H1 (cell line): ENCODE measurements around the gene RUFY4.

ENCODE experiments used
- POLR2A ChIP-seq, 2 experiments: IDR thresholded peaks; 1 replicate in 1 of 2; 2 replicates in 1 of 2; pipeline ENCODE4 v1.6.1; 2011; ENCODE audit warnings: low read depth in 2 of 2, low read length in 2 of 2, mild to moderate bottlenecking in 2 of 2; ENCODE audit errors: control extremely low read depth in 1 of 2
- TF ChIP-seq, protein P1 (sequence below): IDR thresholded peaks from 2 replicates; pipeline ENCODE4 v1.6.1; 2011; ENCODE audit warnings: low read length, improper control_type of control experiment
- TF ChIP-seq, protein P2 (sequence below), 3 experiments: IDR thresholded peaks; 1 replicate in 2 of 3; 2 replicates in 1 of 3; pipeline versions ENCODE4 v1.5.1 to v1.6.1; 2011; ENCODE audit warnings: low read length in 3 of 3, mild to moderate bottlenecking in 3 of 3, inconsistent platforms in 2 of 3, low read depth in 1 of 3, moderate library complexity in 1 of 3; ENCODE audit not compliant: insufficient read depth in 1 of 3; ENCODE audit errors: control extremely low read depth in 1 of 3

DNA sequence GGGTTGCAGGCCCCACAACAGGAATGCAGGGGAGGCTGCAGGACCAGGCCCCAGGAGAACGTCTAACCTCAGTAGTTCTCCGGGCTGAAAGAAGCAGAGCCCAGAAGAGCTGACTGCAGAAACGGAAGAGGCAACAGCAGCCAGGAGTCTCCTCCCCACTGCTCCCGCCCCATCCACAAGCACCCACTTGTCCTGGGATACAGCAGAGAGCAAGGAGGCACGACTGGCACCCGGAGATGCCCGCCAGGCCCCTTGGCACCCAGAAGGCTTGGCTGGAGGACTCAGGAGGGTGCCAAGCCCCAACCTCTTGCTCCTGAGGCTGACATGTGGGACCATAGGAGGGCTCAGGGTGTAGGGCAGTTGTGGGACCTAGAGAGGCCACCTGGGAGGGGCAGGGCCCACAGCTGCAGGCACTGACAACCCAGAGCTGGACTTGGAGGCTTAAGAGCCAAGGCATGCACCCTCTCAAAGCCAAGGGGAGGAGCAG lies 37.2 kb upstream of the RUFY4 start:
- no peak for TF ChIP-seq POLR2A (IDR thresholded peaks at IDR 0.05; ENCODE audit: control extremely low read depth in 1 of 2, low read depth in 2 of 2, low read length in 2 of 2)
- TF ChIP-seq, protein P1, sequence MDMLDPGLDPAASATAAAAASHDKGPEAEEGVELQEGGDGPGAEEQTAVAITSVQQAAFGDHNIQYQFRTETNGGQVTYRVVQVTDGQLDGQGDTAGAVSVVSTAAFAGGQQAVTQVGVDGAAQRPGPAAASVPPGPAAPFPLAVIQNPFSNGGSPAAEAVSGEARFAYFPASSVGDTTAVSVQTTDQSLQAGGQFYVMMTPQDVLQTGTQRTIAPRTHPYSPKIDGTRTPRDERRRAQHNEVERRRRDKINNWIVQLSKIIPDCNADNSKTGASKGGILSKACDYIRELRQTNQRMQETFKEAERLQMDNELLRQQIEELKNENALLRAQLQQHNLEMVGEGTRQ = no peak
- TF ChIP-seq, protein P2, sequence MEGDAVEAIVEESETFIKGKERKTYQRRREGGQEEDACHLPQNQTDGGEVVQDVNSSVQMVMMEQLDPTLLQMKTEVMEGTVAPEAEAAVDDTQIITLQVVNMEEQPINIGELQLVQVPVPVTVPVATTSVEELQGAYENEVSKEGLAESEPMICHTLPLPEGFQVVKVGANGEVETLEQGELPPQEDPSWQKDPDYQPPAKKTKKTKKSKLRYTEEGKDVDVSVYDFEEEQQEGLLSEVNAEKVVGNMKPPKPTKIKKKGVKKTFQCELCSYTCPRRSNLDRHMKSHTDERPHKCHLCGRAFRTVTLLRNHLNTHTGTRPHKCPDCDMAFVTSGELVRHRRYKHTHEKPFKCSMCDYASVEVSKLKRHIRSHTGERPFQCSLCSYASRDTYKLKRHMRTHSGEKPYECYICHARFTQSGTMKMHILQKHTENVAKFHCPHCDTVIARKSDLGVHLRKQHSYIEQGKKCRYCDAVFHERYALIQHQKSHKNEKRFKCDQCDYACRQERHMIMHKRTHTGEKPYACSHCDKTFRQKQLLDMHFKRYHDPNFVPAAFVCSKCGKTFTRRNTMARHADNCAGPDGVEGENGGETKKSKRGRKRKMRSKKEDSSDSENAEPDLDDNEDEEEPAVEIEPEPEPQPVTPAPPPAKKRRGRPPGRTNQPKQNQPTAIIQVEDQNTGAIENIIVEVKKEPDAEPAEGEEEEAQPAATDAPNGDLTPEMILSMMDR (IDR thresholded peaks at IDR 0.05; ENCODE audit: control extremely low read depth in 1 of 3, insufficient read depth in 1 of 3, low read depth in 1 of 3, low read length in 3 of 3) = no peak
